Subcutaneous abdominal adipose tissue (tissue), 5 donors: Measurements from ENCODE around the gene PTPN14.

ENCODE experiments used
- H3K27ac ChIP-seq: one replicate; pipeline ENCODE4 v1.7.0; 2013; ENCODE audit warnings: low read depth, mild to moderate bottlenecking, inconsistent platforms, low read length, moderate library complexity
- H3K27me3 ChIP-seq, 5 donors: one replicate each; pipeline ENCODE4 v1.7.0; 2013; ENCODE audit warnings: low read length in 5 of 5, inconsistent platforms in 1 of 5; ENCODE audit not compliant: control insufficient read depth in 5 of 5, insufficient read depth in 4 of 5
- H3K36me3 ChIP-seq, 5 donors: one replicate each; pipeline ENCODE4 v1.7.0; 2013; ENCODE audit warnings: low read length in 5 of 5; ENCODE audit not compliant: control insufficient read depth in 5 of 5, insufficient read depth in 5 of 5
- H3K4me1 ChIP-seq, 5 donors: one replicate each; pipeline ENCODE4 v1.7.0; 2013; ENCODE audit warnings: low read length in 5 of 5, mild to moderate bottlenecking in 3 of 5, moderate library complexity in 1 of 5; ENCODE audit not compliant: control insufficient read depth in 5 of 5, insufficient read depth in 5 of 5
- H3K4me3 ChIP-seq, 5 donors: one replicate each; pipeline ENCODE4 v1.7.0; 2013; ENCODE audit warnings: low read length in 5 of 5, low read depth in 1 of 5
- H3K9ac ChIP-seq, 5 donors: one replicate each; pipeline ENCODE4 v1.7.0; 2013; ENCODE audit warnings: low read length in 5 of 5, mild to moderate bottlenecking in 4 of 5, moderate library complexity in 3 of 5
- H3K9me3 ChIP-seq, 5 donors: one replicate each; pipeline ENCODE4 v1.7.0; 2013; ENCODE audit warnings: low read length in 5 of 5; ENCODE audit not compliant: control insufficient read depth in 5 of 5
- donor health status: healthy.
- donor health status: healthy.
- donor health status: healthy.
- donor health status: healthy.
- donor health status: healthy.

Gene PTPN14

GRCh38 chr1:214569357-214570004, 18.1 kb upstream of the PTPN14 start:
- H3K4me1 ChIP-seq, result peaks cover 0 to 17% (median 0%) of the 10 kb centered on the region in 5 donors
- H3K4me3 ChIP-seq, result no peak overlapping the region
- H3K9me3 ChIP-seq, result no peaks in the 10 kb centered on the region
- no peak overlapping the region for H3K27ac ChIP-seq
- no peaks in the 10 kb centered on the region for H3K27me3 ChIP-seq
- H3K9ac ChIP-seq, result no peak overlapping the region
- no peaks in the 10 kb centered on the region for H3K36me3 ChIP-seq

- peaks cover 0 to 13% (median 0%) of the 10 kb centered on the region in 5 donors for H3K4me1 ChIP-seq
- no peaks in the 10 kb centered on the region for H3K9me3 ChIP-seq
- no peak overlapping the region for H3K9ac ChIP-seq
- no peak overlapping the region for H3K4me3 ChIP-seq
- no peaks in the 10 kb centered on the region for H3K36me3 ChIP-seq
- no peak overlapping the region for H3K27ac ChIP-seq
- no peaks in the 10 kb centered on the region for H3K27me3 ChIP-seq
These were observed 16.9 kb upstream of the PTPN14 start for GRCh38 chr1:214568328-214568727.

GRCh38 chr1:214567481-214567980, 16.1 kb upstream of the PTPN14 start:
- no peak overlapping the region for H3K27ac ChIP-seq
- H3K4me3 ChIP-seq, result no peak overlapping the region
- H3K27me3 ChIP-seq, result no peaks in the 10 kb centered on the region
- peaks cover 0 to 13% (median 0%) of the 10 kb centered on the region in 5 donors for H3K4me1 ChIP-seq
- H3K9me3 ChIP-seq, result no peaks in the 10 kb centered on the region
- no peaks in the 10 kb centered on the region for H3K36me3 ChIP-seq
- H3K9ac ChIP-seq, result no peak overlapping the region

- no peak overlapping the region for H3K9ac ChIP-seq
- no peak overlapping the region for H3K27ac ChIP-seq
- H3K27me3 ChIP-seq, result no peaks in the 10 kb centered on the region
- H3K4me1 ChIP-seq, result peaks cover 0 to 13% (median 0%) of the 10 kb centered on the region in 5 donors
- H3K4me3 ChIP-seq, result no peak overlapping the region
- H3K36me3 ChIP-seq, result no peaks in the 10 kb centered on the region
- H3K9me3 ChIP-seq, result no peaks in the 10 kb centered on the region
These were observed 15.0 kb upstream of the PTPN14 start for GRCh38 chr1:214566158-214567104.

GRCh38 chr1:214565310-214565709, 13.9 kb upstream of the PTPN14 start:
- Histone ChIP-seq H3K36me3 (no peaks in the 10 kb centered on the region), H3K27ac (no peak overlapping the region), H3K4me3 (no peak overlapping the region), H3K9me3 (no peaks in the 10 kb centered on the region), H3K4me1 (peaks cover 0 to 13% (median 0%) of the 10 kb centered on the region in 5 donors), H3K27me3 (peaks cover 0 to 3% (median 0%) of the 10 kb centered on the region in 5 donors), H3K9ac (no peak overlapping the region)

- Histone ChIP-seq H3K27me3 (peaks cover 0 to 5% (median 0%) of the 10 kb centered on the region in 5 donors), H3K9me3 (no peaks in the 10 kb centered on the region), H3K4me1 (peaks cover 0 to 9% (median 0%) of the 10 kb centered on the region in 5 donors), H3K27ac (no peak overlapping the region), H3K4me3 (no peak overlapping the region), H3K36me3 (no peaks in the 10 kb centered on the region), H3K9ac (no peak overlapping the region)
These were observed 12.5 kb upstream of the PTPN14 start for GRCh38 chr1:214563881-214564280.

- H3K9ac ChIP-seq, result no peak overlapping the region
- no peak overlapping the region for H3K27ac ChIP-seq
- no peaks in the 10 kb centered on the region for H3K4me1 ChIP-seq
- peaks cover 0 to 5% (median 0%) of the 10 kb centered on the region in 5 donors for H3K27me3 ChIP-seq
- H3K9me3 ChIP-seq, result no peaks in the 10 kb centered on the region
- H3K36me3 ChIP-seq, result no peaks in the 10 kb centered on the region
- H3K4me3 ChIP-seq, result no peak overlapping the region
These were observed 6.7 kb upstream of the PTPN14 start for GRCh38 chr1:214557952-214558735.

GRCh38 chr1:214553142-214553710, 1.8 kb upstream of the PTPN14 start:
- Histone ChIP-seq H3K4me1 (peaks cover 8 to 40% (median 33%) of the 10 kb centered on the region in 5 donors), H3K27ac (no peak overlapping the region), H3K4me3 (no peak overlapping the region), H3K9ac (no peak overlapping the region), H3K36me3 (no peaks in the 10 kb centered on the region), H3K9me3 (no peaks in the 10 kb centered on the region), H3K27me3 (no peaks in the 10 kb centered on the region)

GRCh38 chr1:214552174-214552608, 789 bp upstream of the PTPN14 start:
- H3K27me3 ChIP-seq, result no peaks in the 10 kb centered on the region
- peak overlapping the region; percentile 71 to 95 (median 82) for H3K9ac ChIP-seq
- peak overlapping the region; percentile 86 to 90 (median 89) for H3K4me3 ChIP-seq
- H3K4me1 ChIP-seq, result peaks cover 10 to 44% (median 41%) of the 10 kb centered on the region in 5 donors
- H3K36me3 ChIP-seq, result no peaks in the 10 kb centered on the region
- H3K9me3 ChIP-seq, result no peaks in the 10 kb centered on the region
- H3K27ac ChIP-seq, result peak overlapping the region; percentile 98
